GM06990 (cell line): ENCODE data around the gene ZNF177.
"Not testable (repeated sequence)": the region's sequence is repeated elsewhere in the genome, so short reads cannot be mapped to it uniquely, and the experiment has no call there.

Experiments used
- DNase-seq: peaks from one replicate; pipeline ENCODE4 v3.0.0-alpha.2; 2011; ENCODE audit not compliant: insufficient read length; ENCODE audit errors: extremely low read depth
- H3K27me3 ChIP-seq: replicated peaks from 2 replicates; pipeline ENCODE4 v1.6.0; 2011; ENCODE audit warnings: low read length; ENCODE audit not compliant: control insufficient read depth, insufficient read depth
- H3K36me3 ChIP-seq: 2 replicates; pipeline ENCODE4 v1.5.1; 2011; ENCODE audit warnings: low read length; ENCODE audit not compliant: control insufficient read depth, insufficient read depth
- H3K4me3 ChIP-seq: replicated peaks from 2 replicates; pipeline ENCODE4 v1.5.1; 2011; ENCODE audit warnings: low read depth, mild to moderate bottlenecking, control low read depth, low read length
- CTCF ChIP-seq: IDR thresholded peaks from 2 replicates; pipeline ENCODE4 v1.5.1; 2011; ENCODE audit warnings: low read length, control low read depth, mild to moderate bottlenecking, inconsistent platforms; ENCODE audit not compliant: insufficient read depth, poor library complexity, severe bottlenecking

ZNF177 gene

GRCh38 chr19:9362905-9363304 is at the start of gene ZNF177:
Gene ZNF177 (plus strand): TSS chr19:9363013. CDS start chr19:9378312, 15,299 bp downstream.
- no peaks in the 10 kb centered on the region for H3K36me3 ChIP-seq
- TF ChIP-seq CTCF = no peak
- H3K27me3 ChIP-seq = no peaks in the 10 kb centered on the region
- no peak for DNase-seq
- no peak within 1 kb of the TSS for H3K4me3 ChIP-seq

- Histone ChIP-seq H3K4me3 (no peak overlapping the region), H3K36me3 (no peaks in the 10 kb centered on the region), H3K27me3 (no peaks in the 10 kb centered on the region)
- no peak for TF ChIP-seq CTCF
- DNase-seq = no peak
Observed at GRCh38 chr19:9313756-9314155, 49.1 kb upstream of the ZNF177 start.

- TF ChIP-seq CTCF = no peak
- H3K36me3 ChIP-seq = no peaks in the 10 kb centered on the region
- no peak for DNase-seq
- H3K27me3 ChIP-seq = no peaks in the 10 kb centered on the region
- no peak overlapping the region for H3K4me3 ChIP-seq
Observed at GRCh38 chr19:9321338-9321737, 41.5 kb upstream of the ZNF177 start.

- not testable (repeated sequence) for DNase-seq, H3K4me3 ChIP-seq, H3K27me3 ChIP-seq, H3K36me3 ChIP-seq
Observed at GRCh38 chr19:9321756-9322155, 41.1 kb upstream of the ZNF177 start.

- not testable (repeated sequence) for H3K36me3 ChIP-seq, H3K27me3 ChIP-seq, H3K4me3 ChIP-seq, DNase-seq
Observed at GRCh38 chr19:9322201-9322600, 40.6 kb upstream of the ZNF177 start.

GRCh38 chr19:9323557-9323918 is 39.3 kb upstream of the ZNF177 start:
- no peaks in the 10 kb centered on the region for H3K36me3 ChIP-seq
- DNase-seq = no peak
- no peaks in the 10 kb centered on the region for H3K27me3 ChIP-seq
- peak overlapping the region; percentile 84 for H3K4me3 ChIP-seq
- TF ChIP-seq CTCF = no peak

GRCh38 chr19:9323919-9324583 is 38.8 kb upstream of the ZNF177 start, which contains the start of gene ZNF559:
Gene ZNF559 (plus strand): TSS chr19:9324179. CDS start chr19:9338550, 14,371 bp downstream.
- peak; percentile 94 for DNase-seq
- H3K4me3 ChIP-seq = peak within 1 kb of the TSS; percentile 84
- no peaks in the 10 kb centered on the region for H3K27me3 ChIP-seq
- peak; percentile 44 for TF ChIP-seq CTCF
- no peaks in the 10 kb centered on the region for H3K36me3 ChIP-seq
